ENCODE measurements around the gene IGIP.
A peak's percentile ranks its signal among the peaks of the same experiment; 100 is the strongest.

Gene IGIP

GRCh38 chr5:140111859-140112551 is 13.7 kb upstream of the IGIP start:
- DNase-seq = no peak

GRCh38 chr5:140112685-140113179 is 13.0 kb upstream of the IGIP start:
- no peak for DNase-seq

GRCh38 chr5:140113180-140113698 is 12.5 kb upstream of the IGIP start:
- DNase-seq = no peak

GRCh38 chr5:140113699-140114263 is 12.0 kb upstream of the IGIP start, which contains the start of gene PURA:
TSS of gene PURA (plus strand) at chr5:140114109. CDS start at chr5:140114182, 73 bp downstream.
- peak; percentile 70 for DNase-seq

- no peak for DNase-seq
Measured at GRCh38 chr5:140114341-140115185, 11.2 kb upstream of the IGIP start.

- no peak for DNase-seq
Measured at GRCh38 chr5:140115186-140115500, 10.6 kb upstream of the IGIP start.

- DNase-seq = no peak
Measured at GRCh38 chr5:140116716-140117115, 9.0 kb upstream of the IGIP start.

- DNase-seq = no peak
Measured at GRCh38 chr5:140117523-140117922, 8.2 kb upstream of the IGIP start.

- DNase-seq = no peak
Measured at GRCh38 chr5:140118302-140118936, 7.3 kb upstream of the IGIP start.

- DNase-seq = no peak
Measured at GRCh38 chr5:140126315-140127012, 727 bp downstream of the IGIP start.

GRCh38 chr5:140128376-140128775 is 2.6 kb downstream of the IGIP start:
- DNase-seq = no peak

- no peak for DNase-seq
Measured at GRCh38 chr5:140130949-140131733, 5.4 kb downstream of the IGIP start.

- DNase-seq = no peak
Measured at GRCh38 chr5:140131967-140132409, 6.3 kb downstream of the IGIP start.

- DNase-seq = no peak
Measured at GRCh38 chr5:140133514-140134167, 7.9 kb downstream of the IGIP start.

- DNase-seq = no peak
Measured at GRCh38 chr5:140134277-140134935, 8.7 kb downstream of the IGIP start.

GRCh38 chr5:140135127-140135526 is 9.4 kb downstream of the IGIP start:
- no peak for DNase-seq

GRCh38 chr5:140136624-140137023 is 10.9 kb downstream of the IGIP start:
- no peak for DNase-seq

GRCh38 chr5:140140435-140140834 is 14.7 kb downstream of the IGIP start:
- DNase-seq = no peak

GRCh38 chr5:140141241-140141640 is 15.5 kb downstream of the IGIP start:
- no peak for DNase-seq

GRCh38 chr5:140142246-140142645 is 16.5 kb downstream of the IGIP start:
- DNase-seq = no peak
